PC-9 (cell line): Measurements from ENCODE around the gene EVPLL. TPM values are rescaled to one million over a fixed set of nuclear protein-coding genes. Genes with fewer than 3 reads are reported as not detected.

ENCODE experiments used
- Bru-seq: library from RNA; stranded (reverse); fragments of 400-500 nt; gene quantifications from one replicate; lab custom pipeline; 2021; lab: Mats Ljungman, UMichigan
- BruChase-seq, 2 experiments: library from RNA; stranded (reverse); fragments of 400-500 nt; gene quantifications; one replicate each; lab custom pipeline; 2021; lab: Mats Ljungman, UMichigan
- BruUV-seq: library from RNA; stranded (reverse); fragments of 400-500 nt; replicated peaks from 2 replicates; lab custom pipeline; 2021; lab: Mats Ljungman, UMichigan
- CTCF ChIA-PET: fragments of 300-600 bp; sonication (Branson Sonifier 250); formaldehyde crosslinking; loops from one replicate; lab custom pipeline; 2022; ENCODE audit warnings: antibody characterized with exemption; lab: Charles Lee
- POLR2A ChIA-PET: fragments of 300-600 bp; sonication (Branson Sonifier 250); formaldehyde crosslinking; loops from one replicate; lab custom pipeline; 2022; ENCODE audit warnings: antibody characterized with exemption; ENCODE audit not compliant: unreplicated experiment; lab: Charles Lee
- DNase-seq, 2 experiments: peaks; one replicate each; pipeline versions ENCODE4 v3.0.0 to v3.0.0-alpha.2; 2015 to 2022; ENCODE audit warnings: mixed read lengths in 1 of 2
- H2AFZ ChIP-seq: fragments of 200-600 bp; sonication (generic); 2 replicates; pipeline ENCODE4 v1.8.1; 2017; ENCODE audit warnings: antibody characterized with exemption
- H3F3A ChIP-seq: fragments of 200-600 bp; sonication (generic); 2 replicates; pipeline ENCODE4 v1.8.1; 2017; ENCODE audit warnings: antibody characterized with exemption, mild to moderate bottlenecking, low read depth; ENCODE audit not compliant: insufficient read depth
- H3K27ac ChIP-seq: fragments of 200-600 bp; sonication (generic); 2 replicates; pipeline ENCODE4 v1.6.1; 2016; ENCODE audit warnings: mixed run types
- H3K27me3 ChIP-seq: fragments of 200-600 bp; sonication (generic); 2 replicates; pipeline ENCODE4 v1.6.1; 2016; ENCODE audit warnings: low read depth, mixed run types; ENCODE audit not compliant: insufficient read depth
- H3K36me3 ChIP-seq: fragments of 200-600 bp; sonication (generic); 2 replicates; pipeline ENCODE4 v1.6.1; 2016; ENCODE audit warnings: low read depth, mixed run types
- H3K4me1 ChIP-seq: fragments of 200-600 bp; sonication (generic); replicated peaks from 2 replicates; pipeline ENCODE4 v1.6.1; 2016; ENCODE audit warnings: mixed run types; ENCODE audit not compliant: insufficient read depth
- H3K4me2 ChIP-seq: fragments of 200-600 bp; sonication (generic); 2 replicates; pipeline ENCODE4 v1.6.1; 2017; ENCODE audit warnings: mixed run types
- H3K4me3 ChIP-seq: fragments of 200-600 bp; sonication (generic); 2 replicates; pipeline ENCODE4 v1.6.1; 2016; ENCODE audit warnings: mixed run types
- H3K79me2 ChIP-seq: fragments of 200-600 bp; sonication (generic); 2 replicates; pipeline ENCODE4 v1.6.1; 2017; ENCODE audit warnings: low read depth, mixed run types
- H3K9me2 ChIP-seq: fragments of 200-600 bp; sonication (generic); 2 replicates; pipeline ENCODE4 v1.8.1; 2017; ENCODE audit warnings: mild to moderate bottlenecking; ENCODE audit not compliant: insufficient read depth
- H3K9me3 ChIP-seq: fragments of 200-600 bp; sonication (generic); 2 replicates; pipeline ENCODE4 v1.8.1; 2016; ENCODE audit warnings: low read depth; ENCODE audit not compliant: insufficient read depth
- H4K20me1 ChIP-seq: fragments of 200-600 bp; sonication (generic); 2 replicates; pipeline ENCODE4 v1.8.1; 2017; ENCODE audit not compliant: insufficient read depth
- CTCF ChIP-seq: fragments of 200-600 bp; sonication (generic); conservative IDR thresholded peaks from 2 replicates; pipeline ENCODE4 v1.6.1; 2017; ENCODE audit warnings: mixed run types, antibody characterized with exemption, mild to moderate bottlenecking, moderate library complexity
- EZH2 ChIP-seq: fragments of 200-600 bp; sonication (generic); IDR thresholded peaks from 2 replicates; pipeline ENCODE4 v1.8.0; 2017; ENCODE audit warnings: antibody characterized with exemption, low read depth
- intact Hi-C: fragments of 100-400 bp; cut with micrococcal nuclease; formaldehyde crosslinking; loops from one replicate; pipeline ENCODE4 v1.10.0; 2022; ENCODE audit not compliant: unreplicated experiment
- long read RNA-seq: library from polyadenylated mRNA; stranded (forward); transcript quantifications from one replicate; pipeline ENCODE4 v2.0.0, GENCODE V29; 2022
- total RNA-seq: library from RNA; stranded (reverse); gene quantifications from 2 replicates; pipeline ENCODE4 v1.2.3, GENCODE V29; 2021

The EVPLL gene
- total RNA-seq (3.7 and 5.7 TPM in 2 replicates), Bru-seq, nascent RNA (percentile 33 among the genes with signal in this experiment), BruChase-seq, experiment 1, labeled RNA remaining after a 2-hour chase (percentile 44 among the genes with signal in this experiment), BruChase-seq, experiment 2, labeled RNA remaining after a 6-hour chase (percentile 50 among the genes with signal in this experiment)
- long read RNA-seq, partial matches to known transcripts = 0 of 3 reads
- long read RNA-seq, other reads (novel, unspliced or antisense) = 3 of 3 reads

GRCh38 chr17:18377437-18378204 is at the start of gene EVPLL:
Gene EVPLL (plus strand): TSS chr17:18377778. CDS start chr17:18380938, 3,160 bp downstream.
- ChIA-PET POLR2A (interaction anchor here (0.6 to 0.7 kb wide), 7 partner anchors 14 to 664 kb away, joined by 3 to 7 read pairs (median 3); partner anchors contain the start of gene SHMT1), CTCF (no interaction called here)
- Histone ChIP-seq H3K4me3 (no peak within 1 kb of the TSS), H3K79me2 (no peaks in the 10 kb centered on the region), H3K4me2 (peak within 1 kb of the TSS; percentile 59), H3K27ac (no peak within 1 kb of the TSS), H3K9me3 (0 out of 2 replicates have a peak, but pooled peaks cover 3% of the 10 kb centered on the region), H2AFZ (no peak within 1 kb of the TSS), H4K20me1 (no peaks in the 10 kb centered on the region), H3K4me1 (peaks cover 25% of the 10 kb centered on the region), H3K27me3 (no peaks in the 10 kb centered on the region), H3K9me2 (no peaks in the 10 kb centered on the region), H3F3A (0 out of 2 replicates have a peak, but pooled peaks cover 4% of the 10 kb centered on the region), H3K36me3 (no peaks in the 10 kb centered on the region)
- DNase-seq = peak; percentile 80 to 96
- BruUV-seq = TSS peak; percentile 76
- intact Hi-C loops = loop anchor here (2.0 kb wide), 1 partner anchor 15 kb away; the partner anchor contains the start of gene SHMT1
- no peak for TF ChIP-seq EZH2
- TF ChIP-seq CTCF = no peak

GRCh38 chr17:18328643-18329204 is 48.9 kb upstream of the EVPLL start:
- no peak overlapping the region for H3K4me3 ChIP-seq
- no peak for DNase-seq
- no peak overlapping the region for H3K27ac ChIP-seq
- POLR2A ChIA-PET = interaction anchor here (0.6 kb wide), 1 partner anchor 41 kb away, joined by 4 read pairs; no protein-coding TSS in a partner anchor
- no peaks in the 10 kb centered on the region for H3K9me3 ChIP-seq
- BruUV-seq = TSS peak; percentile 11
- no peaks in the 10 kb centered on the region for H3K9me2 ChIP-seq
- intact Hi-C loops = no loop called here
- no peak overlapping the region for H2AFZ ChIP-seq
- H3K27me3 ChIP-seq = no peaks in the 10 kb centered on the region
- H3K36me3 ChIP-seq = no peaks in the 10 kb centered on the region
- H3K4me1 ChIP-seq = no peaks in the 10 kb centered on the region
- CTCF ChIA-PET = no interaction called here
- no peak overlapping the region for H3K4me2 ChIP-seq
- H3F3A ChIP-seq = peaks cover 11% of the 10 kb centered on the region; the same call in 1 of the 2 replicates
- TF ChIP-seq CTCF (no peak), EZH2 (no peak)
- H3K79me2 ChIP-seq = no peaks in the 10 kb centered on the region
- peaks cover 18% of the 10 kb centered on the region; the same call in 1 of the 2 replicates for H4K20me1 ChIP-seq

- Histone ChIP-seq H3K4me3 (no peak overlapping the region), H3K79me2 (no peaks in the 10 kb centered on the region), H4K20me1 (peaks cover 12% of the 10 kb centered on the region; the same call in 1 of the 2 replicates), H3K4me2 (no peak overlapping the region), H3K4me1 (no peaks in the 10 kb centered on the region), H3F3A (peaks cover 11% of the 10 kb centered on the region; the same call in 1 of the 2 replicates), H3K9me3 (no peaks in the 10 kb centered on the region), H3K9me2 (no peaks in the 10 kb centered on the region), H3K27me3 (no peaks in the 10 kb centered on the region), H3K27ac (no peak overlapping the region), H2AFZ (no peak overlapping the region), H3K36me3 (no peaks in the 10 kb centered on the region)
- no peak for TF ChIP-seq CTCF
- no peak for TF ChIP-seq EZH2
- intact Hi-C loops = no loop called here
- ChIA-PET CTCF (no interaction called here), POLR2A (no interaction called here)
- DNase-seq = no peak
- BruUV-seq = no TSS peak
These were observed 45.7 kb upstream of the EVPLL start for GRCh38 chr17:18331879-18332278.
